GM21526 (cell line): Measurements from ENCODE around the gene HYAL3.
"Not testable (repeated sequence)": the region's sequence is repeated elsewhere in the genome, so short reads cannot be mapped to it uniquely, and the experiment has no call there.

Source experiments
- ATAC-seq: cut with Tn5 transposase; IDR thresholded peaks from one replicate; pipeline ENCODE4 v1.9.1; 2021; ENCODE audit warnings: moderate library complexity; ENCODE audit not compliant: unreplicated experiment, low FRiP score

The HYAL3 gene

DNA sequence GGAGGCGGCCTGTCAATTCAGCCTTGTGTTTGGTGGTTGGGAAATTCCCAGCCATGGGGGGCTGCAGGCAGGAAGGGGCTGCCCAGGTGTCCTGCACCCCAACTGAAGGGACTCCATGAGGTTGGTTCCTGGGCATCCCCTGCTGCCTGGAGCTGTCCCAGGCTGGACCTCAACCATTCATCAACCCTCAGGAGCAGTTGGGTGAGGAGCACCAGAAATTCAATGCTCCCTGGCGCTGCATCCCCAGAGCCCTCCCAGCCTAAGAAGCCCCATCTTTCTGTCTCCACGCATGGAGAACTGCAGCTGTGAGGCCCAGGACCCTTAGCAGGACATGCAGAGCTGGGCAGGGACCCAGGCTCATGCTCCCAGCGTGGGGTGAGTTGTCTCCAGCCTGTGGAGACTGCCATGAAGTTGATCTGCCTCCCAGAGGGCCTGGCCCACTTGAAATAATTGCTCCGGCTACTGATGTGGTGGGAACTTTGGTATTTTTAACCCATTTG, 38.2 kb downstream of the HYAL3 start:
- ATAC-seq, result no peak

- ATAC-seq, result peak; percentile 64
These were observed 38.9 kb downstream of the HYAL3 start for GRCh38 chr3:50260027-50260941.

DNA sequence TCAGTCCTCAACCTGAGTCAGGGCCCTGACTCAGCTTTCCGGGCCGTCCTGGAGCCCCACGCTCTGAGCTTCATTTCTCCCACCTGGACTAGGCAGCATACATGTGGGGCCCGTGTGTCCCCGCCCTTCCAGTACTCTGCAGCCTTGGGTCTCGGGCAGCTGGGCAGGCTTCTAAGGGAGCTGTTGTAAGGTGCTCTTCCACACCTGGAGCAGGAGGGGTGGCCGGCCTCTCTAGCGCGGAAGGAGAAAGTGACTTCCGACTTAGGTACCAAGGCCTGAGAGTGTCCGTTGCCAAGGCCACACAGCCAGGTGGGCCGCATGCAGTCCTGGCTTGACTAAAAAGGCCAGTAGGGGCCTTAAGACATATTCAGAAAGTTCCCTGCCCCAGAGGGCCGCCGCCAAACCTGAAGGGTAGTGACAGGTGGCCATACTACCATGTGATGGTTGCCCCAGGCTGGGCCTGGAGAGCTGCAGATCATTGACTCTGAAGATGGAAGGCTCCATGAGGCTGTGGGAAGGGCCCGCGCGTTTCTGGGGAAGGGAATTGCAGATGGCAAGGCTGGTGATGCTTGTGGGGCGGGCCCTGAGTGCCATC, 39.7 kb downstream of the HYAL3 start:
- peak; percentile 19 for ATAC-seq

DNA sequence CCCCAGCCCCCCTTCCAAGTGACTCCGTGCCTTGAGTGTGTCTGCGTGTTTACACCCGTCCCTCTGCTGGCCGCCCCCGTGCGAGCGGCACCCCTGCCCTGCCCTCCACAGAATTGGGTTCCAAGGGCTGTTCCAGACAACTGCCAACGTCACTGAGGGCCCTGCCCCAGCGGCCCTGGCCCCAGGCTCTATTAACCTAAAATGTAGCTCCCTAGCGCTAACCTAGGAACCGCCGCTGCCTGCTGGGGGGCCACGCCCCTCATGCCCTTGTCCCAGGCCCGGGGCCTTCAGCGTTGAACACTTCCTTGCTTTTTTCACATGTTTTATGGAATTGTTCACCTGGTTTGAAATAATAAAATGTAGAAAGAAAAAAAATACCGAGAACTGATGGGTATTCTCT, 40.2 kb downstream of the HYAL3 start:
- no peak for ATAC-seq

GRCh38 chr3:50258029-50258680, 41.0 kb downstream of the HYAL3 start:
- no peak for ATAC-seq

GRCh38 chr3:50256978-50257890, 42.0 kb downstream of the HYAL3 start:
- no peak for ATAC-seq

DNA sequence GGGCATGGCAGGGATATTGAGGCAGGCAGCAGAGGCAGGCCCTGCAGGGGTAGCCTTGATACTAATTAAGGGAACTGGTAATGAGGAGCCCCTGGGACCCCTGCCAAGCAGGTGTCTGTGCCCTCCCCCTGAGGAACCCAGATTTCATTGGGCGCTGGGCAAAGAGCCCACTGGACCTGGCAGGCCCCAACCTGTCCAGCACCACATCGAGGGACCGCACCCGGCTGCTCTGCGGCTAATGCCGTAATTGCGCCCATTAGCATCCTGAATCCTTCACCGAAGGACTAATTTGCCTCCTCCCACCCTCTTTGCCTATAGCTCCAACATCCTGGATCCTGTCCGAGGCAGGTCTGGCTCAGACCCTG, 44.0 kb downstream of the HYAL3 start:
- no peak for ATAC-seq

GRCh38 chr3:50254577-50255250, 44.5 kb downstream of the HYAL3 start:
- ATAC-seq, result no peak

DNA sequence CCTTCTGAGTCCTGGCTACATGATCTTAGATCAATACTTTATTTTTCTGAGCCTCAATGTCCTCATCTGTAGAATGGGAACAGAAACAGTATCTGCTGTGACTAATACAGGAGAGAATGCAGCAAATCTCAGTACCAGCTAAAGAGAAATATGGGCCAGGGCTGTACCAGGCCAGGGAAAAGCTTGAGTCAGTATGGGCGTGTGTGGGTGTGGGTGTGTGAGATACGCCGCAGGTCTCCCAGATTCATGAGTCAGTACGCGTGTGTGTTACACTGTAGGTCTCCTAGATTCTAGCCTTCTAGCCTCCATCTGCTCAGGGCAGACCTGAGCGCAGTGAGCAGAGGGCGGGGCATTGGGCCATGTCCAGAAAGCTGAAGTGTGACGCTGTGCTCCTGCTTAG, 48.0 kb downstream of the HYAL3 start:
- no peak for ATAC-seq

DNA sequence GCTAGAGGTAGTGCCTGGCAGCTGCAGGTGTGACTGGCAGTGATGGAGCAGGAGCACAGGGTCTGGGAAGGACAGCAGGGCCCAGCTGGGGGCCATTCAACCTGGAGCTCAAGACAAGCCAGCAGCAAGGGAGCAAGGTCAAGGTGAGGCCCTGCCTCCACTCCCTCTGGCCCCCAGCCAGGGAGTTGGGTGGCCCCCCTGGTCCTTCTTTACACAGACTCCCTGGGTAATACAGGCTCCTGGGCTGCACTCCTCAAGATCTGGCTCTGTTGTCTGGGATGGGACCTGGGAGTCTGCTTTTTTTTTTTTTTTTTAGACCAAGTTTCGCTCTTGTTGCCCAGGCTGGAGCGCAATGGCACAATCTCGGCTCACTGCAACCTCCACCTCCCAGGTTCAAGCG, 48.7 kb downstream of the HYAL3 start:
- ATAC-seq, result no peak

- no peak for ATAC-seq
These were observed 49.7 kb downstream of the HYAL3 start for GRCh38 chr3:50249457-50249856.

GRCh38 chr3:50248387-50248786, 50.8 kb downstream of the HYAL3 start:
- no peak for ATAC-seq

DNA sequence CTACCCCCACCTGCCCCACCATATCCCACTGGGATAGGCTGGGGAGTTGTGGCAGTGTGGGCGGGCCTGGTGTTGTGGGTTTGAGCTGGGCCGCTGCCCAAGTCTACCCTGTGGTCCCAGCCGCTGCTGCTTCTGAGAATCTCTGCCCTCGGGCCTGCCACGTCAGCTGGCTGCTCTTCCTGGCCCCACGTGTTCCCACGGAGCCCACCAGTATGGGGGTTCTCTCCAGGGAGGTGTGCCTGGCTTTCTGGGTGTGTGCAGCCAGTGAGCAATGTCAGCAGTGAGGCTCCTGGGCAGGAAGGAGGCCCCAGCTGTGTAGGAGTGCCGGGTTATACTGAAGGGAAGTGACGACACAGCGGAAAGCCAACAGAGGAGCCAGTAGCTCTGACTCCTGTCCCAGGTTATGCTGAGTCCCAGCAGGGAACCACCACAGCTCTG, 52.7 kb downstream of the HYAL3 start:
- ATAC-seq, result peak; percentile 31

GRCh38 chr3:50245831-50246516, 53.2 kb downstream of the HYAL3 start:
- peak; percentile 61 for ATAC-seq

GRCh38 chr3:50245251-50245745, 53.9 kb downstream of the HYAL3 start:
- no peak for ATAC-seq

DNA sequence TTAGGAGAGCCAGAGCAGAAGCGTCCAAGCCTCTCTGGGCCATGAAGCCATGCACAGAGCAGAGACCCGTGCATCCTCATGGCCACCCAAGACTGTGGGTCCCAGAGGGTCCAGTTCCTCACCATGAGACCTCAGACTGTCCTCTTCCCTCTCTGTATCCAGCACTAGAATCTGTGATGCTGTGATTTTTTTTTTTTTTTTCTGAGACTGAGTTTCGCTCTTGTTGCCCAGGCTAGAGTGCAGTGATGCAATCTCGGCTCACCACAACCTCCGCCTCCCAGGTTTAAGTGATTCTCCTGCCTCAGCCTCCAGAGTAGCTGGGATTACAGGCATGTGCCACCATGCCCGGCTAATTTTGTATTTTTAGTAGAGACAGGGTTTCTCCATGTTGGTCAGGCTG, 54.4 kb downstream of the HYAL3 start:
- not testable (repeated sequence) for ATAC-seq

DNA sequence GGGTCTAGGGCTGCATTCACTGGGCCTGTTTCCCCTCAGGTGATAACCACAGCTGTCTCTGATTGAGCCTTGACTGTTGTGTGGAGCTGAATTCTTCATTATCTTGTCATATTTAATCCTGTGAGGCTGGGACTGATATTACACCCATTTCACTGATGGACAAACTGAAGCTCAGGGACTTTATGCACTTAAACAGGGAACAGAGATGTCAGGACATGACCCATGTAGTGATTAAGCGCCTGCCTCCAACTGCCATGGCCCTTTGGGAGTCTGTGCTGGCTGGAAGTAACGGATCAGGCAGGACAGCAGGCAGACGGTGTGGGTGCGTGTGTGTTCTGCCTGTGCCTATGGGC, 55.7 kb downstream of the HYAL3 start:
- no peak for ATAC-seq

DNA sequence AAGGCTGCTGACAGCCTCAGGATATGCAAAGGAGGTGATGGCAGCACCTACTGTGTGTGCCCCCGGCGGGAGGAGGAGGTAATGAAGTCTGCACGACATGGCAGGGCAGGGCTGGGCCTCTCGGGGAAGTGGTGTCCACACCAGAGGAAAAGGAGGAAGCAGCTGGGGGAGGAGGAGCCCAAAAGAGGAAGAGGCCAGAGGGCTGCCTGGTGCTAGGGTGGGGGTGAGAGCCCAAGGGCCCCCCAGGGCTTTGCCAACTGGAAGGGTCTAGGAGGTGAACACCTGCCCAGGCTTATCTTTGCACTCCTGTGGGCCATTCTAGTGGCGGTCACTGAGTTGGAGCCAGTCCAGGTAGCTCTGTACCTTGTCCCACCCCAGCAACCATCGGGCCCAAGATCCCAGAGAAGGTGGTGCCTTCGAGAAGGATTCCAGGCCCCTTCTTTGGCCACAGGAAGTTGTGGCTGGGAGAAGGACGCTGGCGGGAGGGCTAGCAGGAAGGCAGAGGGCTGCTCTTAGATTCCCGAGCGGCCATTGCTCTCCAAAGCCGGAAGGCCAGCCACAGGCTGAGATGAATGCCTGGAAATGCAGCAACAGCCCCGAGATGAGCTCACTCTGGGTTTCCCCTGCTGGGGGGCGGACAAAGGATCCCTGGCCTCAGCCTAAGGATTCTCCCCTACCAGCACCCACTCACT, 56.2 kb downstream of the HYAL3 start:
- no peak for ATAC-seq
